Uterus (tissue), 4 donors: ENCODE measurements around the gene ZBTB46. TPM values are rescaled to one million over a fixed set of nuclear protein-coding genes. Genes with fewer than 3 reads are reported as not detected.

Experiments used
- DNase-seq, 2 donors: peaks; one replicate each; pipeline ENCODE4 v3.0.0-alpha.2; 2019 to 2020
- H3K27ac ChIP-seq, 2 donors: fragments of 200-600 bp; sonication (generic); 1 replicate in 1 of 2; 2 replicates in 1 of 2; pipeline ENCODE4 v1.5.1; 2016 to 2018
- H3K27me3 ChIP-seq, 2 donors: fragments of 200-600 bp; sonication (generic); one replicate each; pipeline ENCODE4 v1.5.1; 2018 to 2019; ENCODE audit warnings: control low read depth in 1 of 2
- H3K36me3 ChIP-seq, 2 donors: fragments of 200-600 bp; sonication (generic); one replicate each; pipeline ENCODE4 v1.5.1; 2019; ENCODE audit warnings: control low read depth in 1 of 2
- H3K4me1 ChIP-seq, 2 donors: fragments of 200-600 bp; sonication (generic); one replicate each; pipeline ENCODE4 v1.5.1; 2018 to 2019; ENCODE audit warnings: control low read depth in 1 of 2
- H3K4me3 ChIP-seq, 2 donors: fragments of 200-600 bp; sonication (generic); 1 replicate in 1 of 2; 2 replicates in 1 of 2; pipeline ENCODE4 v1.5.1; 2018 to 2019; ENCODE audit warnings: mild to moderate bottlenecking in 1 of 2
- H3K9me3 ChIP-seq, 2 donors: fragments of 200-600 bp; sonication (generic); one replicate each; pipeline ENCODE4 v1.5.1; 2019; ENCODE audit warnings: control low read depth in 1 of 2
- POLR2A ChIP-seq, 2 donors: fragments of 450-650 bp; IDR thresholded peaks; one replicate each; pipeline ENCODE4 v1.6.1; 2016; ENCODE audit warnings: antibody characterized with exemption in 2 of 2, mild to moderate bottlenecking in 1 of 2, moderate library complexity in 1 of 2
- intact Hi-C: fragments of 100-400 bp; cut with DNase I; formaldehyde crosslinking; loops from one replicate; pipeline ENCODE4 v1.15.1; 2023; ENCODE audit warnings: low total_unique reads
- small RNA-seq: library from RNA; depleted of rRNA; stranded (forward); fragments of <200 nt; gene quantifications from one replicate; pipeline ENCODE3, GENCODE V24; 2016
- total RNA-seq, 4 donors: library from RNA; depleted of rRNA in 3 of 4; stranded (reverse); fragments of >200 nt in 3 of 4; gene quantifications; one replicate each; pipeline versions ENCODE4 v1.1.0 to v1.2.4, GENCODE V29; 2014 to 2023
- TF ChIP-seq, protein P1 (sequence below), 4 experiments: fragments of 200-600 bp in 2 of 4; fragments of 450-650 bp in 2 of 4; sonication (generic) in 2 of 4; IDR thresholded peaks; one replicate each; pipeline ENCODE4 v1.5.1; 2016 to 2019; ENCODE audit warnings: antibody characterized with exemption in 4 of 4, mild to moderate bottlenecking in 2 of 4, moderate library complexity in 1 of 4
- donor health status: DM: yes; HTN: yes; CAD: no.

Gene ZBTB46
- total RNA-seq, 4 donors from 2014 or later, result 5.0 to 62.8 (median 38.8) TPM

DNA sequence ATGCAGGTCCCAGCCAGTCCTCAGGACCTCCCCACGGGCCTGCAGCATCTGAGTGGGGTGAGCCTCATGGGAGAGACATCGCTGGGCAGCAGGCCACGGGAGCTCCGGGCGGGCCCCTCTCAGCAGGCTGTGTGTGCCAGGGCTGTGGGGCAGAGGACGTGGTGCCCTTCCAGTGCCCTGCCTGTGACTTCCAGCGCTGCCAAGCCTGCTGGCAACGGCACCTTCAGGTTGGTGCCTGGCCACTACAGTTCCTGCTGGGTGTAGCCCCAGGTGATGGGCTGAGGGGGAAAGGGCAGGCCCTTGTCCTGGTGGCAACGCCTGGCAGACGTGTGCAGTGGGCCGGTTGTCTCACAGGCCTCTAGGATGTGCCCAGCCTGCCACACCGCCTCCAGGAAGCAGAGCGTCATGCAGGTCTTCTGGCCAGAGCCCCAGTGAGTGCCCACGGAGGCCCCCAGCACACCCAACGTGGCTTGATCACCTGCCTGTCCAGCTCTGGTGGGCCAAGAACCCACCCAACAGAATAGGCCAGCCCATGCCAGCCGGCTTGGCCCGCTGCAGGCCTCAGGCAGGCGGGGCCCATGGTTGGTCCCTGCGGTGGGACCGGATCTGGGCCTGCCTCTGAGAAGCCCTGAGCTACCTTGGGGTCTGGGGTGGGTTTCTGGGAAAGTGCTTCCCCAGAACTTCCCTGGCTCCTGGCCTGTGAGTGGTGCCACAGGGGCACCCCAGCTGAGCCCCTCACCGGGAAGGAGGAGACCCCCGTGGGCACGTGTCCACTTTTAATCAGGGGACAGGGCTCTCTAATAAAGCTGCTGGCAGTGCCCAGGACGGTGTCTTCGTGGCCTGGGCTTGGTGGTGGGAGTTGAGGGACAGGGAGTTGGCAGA lies 135.4 kb downstream of the ZBTB46 start:
- intact Hi-C loops, result no loop called here
- no peak for TF ChIP-seq POLR2A (IDR thresholded peaks at IDR 0.05)
- TF ChIP-seq, protein P1, sequence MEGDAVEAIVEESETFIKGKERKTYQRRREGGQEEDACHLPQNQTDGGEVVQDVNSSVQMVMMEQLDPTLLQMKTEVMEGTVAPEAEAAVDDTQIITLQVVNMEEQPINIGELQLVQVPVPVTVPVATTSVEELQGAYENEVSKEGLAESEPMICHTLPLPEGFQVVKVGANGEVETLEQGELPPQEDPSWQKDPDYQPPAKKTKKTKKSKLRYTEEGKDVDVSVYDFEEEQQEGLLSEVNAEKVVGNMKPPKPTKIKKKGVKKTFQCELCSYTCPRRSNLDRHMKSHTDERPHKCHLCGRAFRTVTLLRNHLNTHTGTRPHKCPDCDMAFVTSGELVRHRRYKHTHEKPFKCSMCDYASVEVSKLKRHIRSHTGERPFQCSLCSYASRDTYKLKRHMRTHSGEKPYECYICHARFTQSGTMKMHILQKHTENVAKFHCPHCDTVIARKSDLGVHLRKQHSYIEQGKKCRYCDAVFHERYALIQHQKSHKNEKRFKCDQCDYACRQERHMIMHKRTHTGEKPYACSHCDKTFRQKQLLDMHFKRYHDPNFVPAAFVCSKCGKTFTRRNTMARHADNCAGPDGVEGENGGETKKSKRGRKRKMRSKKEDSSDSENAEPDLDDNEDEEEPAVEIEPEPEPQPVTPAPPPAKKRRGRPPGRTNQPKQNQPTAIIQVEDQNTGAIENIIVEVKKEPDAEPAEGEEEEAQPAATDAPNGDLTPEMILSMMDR (IDR thresholded peaks at IDR 0.05), result no peak
- Histone ChIP-seq H3K4me3 (no peak overlapping the region), H3K9me3 (no peaks in the 10 kb centered on the region), H3K27ac (no peak overlapping the region), H3K36me3 (no peaks in the 10 kb centered on the region), H3K27me3 (no peaks in the 10 kb centered on the region), H3K4me1 (peaks cover 0 to 8% of the 10 kb centered on the region in 2 donors)
- DNase-seq, result peak; percentile 16 to 25

DNA sequence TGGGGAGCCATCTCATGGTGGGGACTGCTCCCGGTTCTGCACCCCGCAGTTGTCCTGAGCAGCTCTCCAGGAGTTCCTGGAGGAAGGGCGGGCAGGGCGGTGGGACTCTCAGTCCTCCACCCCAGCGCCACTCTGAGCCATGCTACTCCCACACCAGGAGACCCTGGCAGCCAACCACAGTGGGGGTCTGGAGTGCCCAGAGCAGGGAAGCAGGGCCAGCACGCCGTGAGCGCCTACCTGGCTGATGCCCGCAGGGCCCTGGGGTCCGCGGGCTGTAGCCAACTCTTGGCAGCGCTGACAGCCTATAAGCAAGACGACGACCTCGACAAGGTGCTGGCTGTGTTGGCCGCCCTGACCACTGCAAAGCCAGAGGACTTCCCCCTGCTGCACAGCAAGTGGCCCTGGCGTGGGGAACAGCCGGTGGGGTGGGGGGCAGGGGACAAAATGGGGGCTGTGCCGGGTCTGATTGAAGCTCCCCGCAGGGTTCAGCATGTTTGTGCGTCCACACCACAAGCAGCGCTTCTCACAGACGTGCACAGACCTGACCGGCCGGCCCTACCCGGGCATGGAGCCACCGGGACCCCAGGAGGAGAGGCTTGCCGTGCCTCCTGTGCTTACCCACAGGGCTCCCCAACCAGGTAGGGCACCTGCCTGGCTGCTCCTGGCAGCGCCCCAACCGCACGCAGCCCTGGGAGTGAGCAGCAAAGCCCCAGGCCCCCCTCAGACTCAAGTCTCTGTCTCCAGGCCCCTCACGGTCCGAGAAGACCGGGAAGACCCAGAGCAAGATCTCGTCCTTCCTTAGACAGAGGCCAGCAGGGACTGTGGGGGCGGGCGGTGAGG lies 136.3 kb downstream of the ZBTB46 start:
- TF ChIP-seq POLR2A (IDR thresholded peaks at IDR 0.05), result no peak
- TF ChIP-seq, protein P1 (IDR thresholded peaks at IDR 0.05), result no peak
- no peak overlapping the region for H3K27ac ChIP-seq
- no peak overlapping the region for H3K4me3 ChIP-seq
- no peaks in the 10 kb centered on the region for H3K27me3 ChIP-seq
- intact Hi-C loops, result no loop called here
- no peaks in the 10 kb centered on the region for H3K36me3 ChIP-seq
- peak in 1 of 2 donors; percentile 20 for DNase-seq
- H3K4me1 ChIP-seq, result peaks cover 0 to 8% of the 10 kb centered on the region in 2 donors
- no peaks in the 10 kb centered on the region for H3K9me3 ChIP-seq

DNA sequence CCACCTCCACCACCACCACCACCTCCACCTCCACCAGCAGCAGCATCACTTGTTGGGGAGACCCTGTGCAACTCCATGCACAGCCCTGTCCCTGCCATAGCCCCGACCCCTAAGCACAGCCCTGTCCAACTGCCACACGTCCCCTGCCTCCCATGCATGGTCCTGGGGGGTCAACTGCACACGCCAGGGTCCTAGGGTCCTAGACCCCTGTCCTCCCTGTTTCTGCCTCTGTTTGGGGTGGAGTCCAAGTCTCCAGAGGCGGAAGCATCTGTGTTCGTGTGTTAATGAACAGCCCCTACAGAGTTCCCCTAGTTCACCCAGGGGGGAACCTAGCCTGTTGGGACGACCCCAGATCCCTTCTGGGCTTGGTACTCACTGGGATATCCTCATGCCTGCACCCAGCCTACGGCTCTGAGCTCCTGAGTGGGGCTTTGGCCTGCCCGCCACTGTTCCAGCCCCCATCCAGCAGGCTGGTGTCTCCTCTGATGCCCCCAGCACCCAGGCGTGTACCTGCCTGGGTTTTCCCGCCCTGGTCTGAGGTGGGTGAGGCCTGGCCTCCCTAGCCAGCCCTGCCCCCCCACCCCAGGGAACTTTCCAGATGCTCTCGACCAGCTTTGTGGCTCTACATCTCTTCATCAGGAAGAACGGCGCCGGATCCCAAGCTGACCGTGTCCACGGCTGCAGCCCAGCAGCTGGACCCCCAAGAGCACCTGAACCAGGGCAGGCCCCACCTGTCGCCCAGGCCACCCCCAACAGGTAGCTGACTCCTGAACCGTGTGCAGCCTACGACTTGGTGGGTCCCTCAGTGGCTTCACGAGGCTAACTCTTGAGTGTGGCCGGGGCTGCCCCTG lies 137.1 kb downstream of the ZBTB46 start:
- H3K4me1 ChIP-seq, result peaks cover 0 to 8% of the 10 kb centered on the region in 2 donors
- no peaks in the 10 kb centered on the region for H3K36me3 ChIP-seq
- peak in 1 of 2 donors; percentile 11 for DNase-seq
- H3K27ac ChIP-seq, result no peak overlapping the region
- TF ChIP-seq POLR2A (IDR thresholded peaks at IDR 0.05), result no peak
- TF ChIP-seq, protein P1 (IDR thresholded peaks at IDR 0.05), result no peak
- no peaks in the 10 kb centered on the region for H3K27me3 ChIP-seq
- intact Hi-C loops, result no loop called here
- H3K4me3 ChIP-seq, result no peak overlapping the region
- H3K9me3 ChIP-seq, result no peaks in the 10 kb centered on the region

Small RNA genes lying within 50 kb of the gene (small RNA-seq; reads per million reads assigned to genes)
- not detected for gene LIME1
- gene TNFRSF6B, result not detected

Other genes starting within 250 kb of the ZBTB46 start
- 10 to 100 TPM in 2 of 4 donors, 1 to 10 TPM in 2; 2.1 to 24.8 (median 11.5) TPM for gene GMEB2, start 204.2 kb downstream of the ZBTB46 start, total RNA-seq
- gene STMN3, start 177.8 kb downstream of the ZBTB46 start, total RNA-seq, result 10 to 100 TPM in 3 of 4 donors, 1 to 10 TPM in 1; 9.2 to 30.5 (median 20.9) TPM
- gene RTEL1, start 173.0 kb downstream of the ZBTB46 start, total RNA-seq, result 10 to 100 TPM; 17.4 to 56.5 (median 26.6) TPM
- gene TNFRSF6B, start 134.6 kb downstream of the ZBTB46 start, total RNA-seq, result 1 to 10 TPM in 1 of 4 donors, under 1 TPM in 1, not detected in 2; 0.83 to 4.1 TPM
- 10 to 100 TPM; 26.1 to 59.8 (median 33.5) TPM for gene ARFRP1, start 123.3 kb downstream of the ZBTB46 start, total RNA-seq
- gene ZGPAT, start 123.2 kb downstream of the ZBTB46 start, total RNA-seq, result 10 to 100 TPM in 3 of 4 donors, 1 to 10 TPM in 1; 1.5 to 37.9 (median 15.3) TPM
- gene LIME1, start 94.6 kb downstream of the ZBTB46 start, total RNA-seq, result 10 to 100 TPM in 1 of 4 donors, 1 to 10 TPM in 3; 2.6 to 10.5 (median 8.4) TPM
- 100 to 1,000 TPM in 1 of 4 donors, 10 to 100 TPM in 3; 10.5 to 120 (median 41.0) TPM for gene SLC2A4RG, start 91.5 kb downstream of the ZBTB46 start, total RNA-seq
- not detected for gene ABHD16B, start 30.2 kb upstream of the ZBTB46 start, total RNA-seq
- gene TPD52L2, start 34.0 kb upstream of the ZBTB46 start, total RNA-seq, result 10 to 100 TPM; 44.1 to 77.8 (median 62.0) TPM
- gene DNAJC5, start 63.9 kb upstream of the ZBTB46 start, total RNA-seq, result 10 to 100 TPM; 10.9 to 39.8 (median 25.6) TPM
- gene UCKL1, start 125.2 kb upstream of the ZBTB46 start, total RNA-seq, result 10 to 100 TPM; 21.8 to 64.6 (median 23.5) TPM
- 10 to 100 TPM in 3 of 4 donors, 1 to 10 TPM in 1; 4.7 to 23.3 (median 17.4) TPM for gene ZNF512B, start 138.7 kb upstream of the ZBTB46 start, total RNA-seq
- 1 to 10 TPM in 2 of 4 donors, under 1 TPM in 1, not detected in 1; 0.83 to 7.6 (median 1.2) TPM for gene SAMD10, start 148.4 kb upstream of the ZBTB46 start, total RNA-seq
- gene PRPF6, start 149.9 kb upstream of the ZBTB46 start, total RNA-seq, result 10 to 100 TPM; 28.5 to 73.0 (median 69.6) TPM
- gene C20orf204, start 204.9 kb upstream of the ZBTB46 start, total RNA-seq, result 1 to 10 TPM in 2 of 4 donors, under 1 TPM in 1, not detected in 1; 0.26 to 2.9 (median 1.9) TPM
- gene SOX18, start 218.4 kb upstream of the ZBTB46 start, total RNA-seq, result 100 to 1,000 TPM in 1 of 4 donors, 10 to 100 TPM in 2, 1 to 10 TPM in 1; 6.7 to 116 (median 19.1) TPM
- gene TCEA2, start 231.9 kb upstream of the ZBTB46 start, total RNA-seq, result 10 to 100 TPM; 21.5 to 75.4 (median 27.2) TPM
- gene RGS19, start 248.3 kb upstream of the ZBTB46 start, total RNA-seq, result 10 to 100 TPM in 1 of 4 donors, 1 to 10 TPM in 3; 4.6 to 38.8 (median 6.7) TPM
- gene OPRL1, start 248.8 kb upstream of the ZBTB46 start, total RNA-seq, result 1 to 10 TPM in 1 of 4 donors, under 1 TPM in 2, not detected in 1; 0.51 to 1.9 (median 0.64) TPM